SU-DHL-6 (cell line): ENCODE measurements around the gene TMEM240.

Experiments
- H2AFZ ChIP-seq: fragments of 200-600 bp; sonication (generic); 2 replicates; pipeline ENCODE4 v1.6.1; 2014; ENCODE audit warnings: low read depth, mild to moderate bottlenecking, moderate library complexity, mixed read lengths, antibody characterized with exemption, low read length; ENCODE audit not compliant: severe bottlenecking
- H3F3A ChIP-seq: fragments of 200-600 bp; shearing (Covaris generic); 2 replicates; pipeline ENCODE4 v1.6.0; 2016; ENCODE audit warnings: antibody characterized with exemption, mild to moderate bottlenecking; ENCODE audit not compliant: insufficient read depth
- H3K27ac ChIP-seq: fragments of 200-600 bp; sonication (generic); 2 replicates; pipeline ENCODE4 v1.5.1; 2016; ENCODE audit warnings: low read depth, mild to moderate bottlenecking, low read length, moderate library complexity, mixed read lengths
- H3K27me3 ChIP-seq: fragments of 200-600 bp; sonication (generic), shearing (Covaris generic); 2 replicates; pipeline ENCODE4 v1.6.0; 2014; ENCODE audit warnings: mild to moderate bottlenecking, low read length
- H3K36me3 ChIP-seq: fragments of 200-600 bp; sonication (generic); 2 replicates; pipeline ENCODE4 v1.6.1; 2014; ENCODE audit warnings: mild to moderate bottlenecking, low read length, mixed read lengths
- H3K4me2 ChIP-seq: fragments of 300-600, 200-600 bp; shearing (Covaris generic), sonication (generic); 2 replicates; pipeline ENCODE4 v1.6.0; 2014; ENCODE audit warnings: low read length, low read depth, mild to moderate bottlenecking; ENCODE audit not compliant: poor library complexity, severe bottlenecking
- H3K4me3 ChIP-seq: fragments of 200-600 bp; sonication (generic); 2 replicates; pipeline ENCODE4 v1.5.1; 2014; ENCODE audit warnings: antibody characterized with exemption, low read length, mild to moderate bottlenecking, mixed read lengths; ENCODE audit not compliant: insufficient read depth, poor library complexity, severe bottlenecking
- H3K79me2 ChIP-seq: fragments of 200-600 bp; sonication (generic); 2 replicates; pipeline ENCODE4 v1.6.1; 2014; ENCODE audit warnings: mild to moderate bottlenecking, low read length, moderate library complexity; ENCODE audit not compliant: insufficient read depth
- H3K9ac ChIP-seq: fragments of 200-600 bp; sonication (generic); 2 replicates; pipeline ENCODE4 v1.7.0; 2014; ENCODE audit warnings: mild to moderate bottlenecking, low read length
- H3K9me2 ChIP-seq: fragments of 200-600 bp; sonication (generic); replicated peaks from 2 replicates; pipeline ENCODE4 v1.6.1; 2014; ENCODE audit warnings: low read length; ENCODE audit not compliant: insufficient read depth
- H3K9me3 ChIP-seq: fragments of 200-600 bp; sonication (generic); 2 replicates; pipeline ENCODE4 v1.6.1; 2014; ENCODE audit warnings: low read length, mixed read lengths; ENCODE audit not compliant: insufficient read depth
- H4K20me1 ChIP-seq: fragments of 200-600 bp; sonication (generic); 2 replicates; pipeline ENCODE4 v1.6.1; 2014; ENCODE audit warnings: low read depth, mild to moderate bottlenecking, antibody characterized with exemption, low read length, moderate library complexity, mixed read lengths
- EZH2phosphoT487 ChIP-seq: fragments of 200-600 bp; sonication (generic), shearing (Covaris generic); conservative IDR thresholded peaks from 2 replicates; pipeline ENCODE4 v1.6.1; 2018; ENCODE audit warnings: mild to moderate bottlenecking, antibody characterized with exemption, low read length, moderate library complexity, mixed read lengths
- TF ChIP-seq, protein P1 (sequence below): fragments of 200-600 bp; sonication (generic); IDR thresholded peaks from one replicate; pipeline ENCODE4 v1.5.1; 2017; ENCODE audit warnings: antibody characterized with exemption, mild to moderate bottlenecking, low read length, moderate library complexity; ENCODE audit not compliant: insufficient read depth, poor library complexity, severe bottlenecking

Gene TMEM240

DNA sequence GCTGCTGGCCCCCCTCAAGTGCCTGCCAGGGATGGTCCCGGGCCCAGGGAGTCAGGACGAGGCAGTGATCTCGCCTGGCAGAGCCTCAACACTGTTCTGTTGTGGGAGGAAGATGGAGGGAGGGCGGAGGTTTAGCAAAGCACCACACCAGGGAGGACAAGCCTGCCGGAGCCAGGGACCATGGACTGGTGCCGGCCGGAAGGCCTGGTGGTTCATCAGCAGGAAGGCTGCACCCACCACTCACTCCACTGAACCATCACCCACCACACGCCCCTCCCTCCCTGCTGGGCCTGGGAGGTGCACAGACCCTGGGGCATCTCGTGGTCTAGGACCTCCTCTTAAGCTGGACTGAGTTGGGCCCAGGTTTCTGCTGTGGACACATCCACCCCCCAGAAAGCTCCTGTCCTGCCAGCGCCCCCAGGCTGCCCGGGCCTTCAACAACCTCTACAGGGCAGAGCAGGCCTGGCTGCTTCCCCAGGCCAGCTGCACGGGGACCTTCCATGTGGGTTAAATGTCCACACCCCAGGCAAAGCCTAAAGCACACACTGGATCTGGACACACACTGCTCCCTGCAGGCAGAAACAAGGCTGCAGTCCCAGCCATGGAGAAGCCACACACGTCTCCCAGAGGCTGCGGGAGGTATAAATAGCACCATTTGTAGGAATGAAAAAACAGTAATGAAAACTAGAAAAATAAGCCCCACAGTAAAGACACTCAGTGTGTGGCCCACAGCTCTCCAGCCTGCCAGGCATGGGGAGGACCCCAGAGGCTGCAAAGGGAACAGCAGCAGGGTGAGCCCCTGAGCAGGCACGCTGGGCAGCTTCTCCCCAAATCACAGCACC is 10.4 kb upstream of the TMEM240 start:
- no peaks in the 10 kb centered on the region for H3K9me3 ChIP-seq
- no peak overlapping the region for H3K4me3 ChIP-seq
- no peak overlapping the region for H3K9ac ChIP-seq
- no peak overlapping the region for H3K27ac ChIP-seq
- no peak overlapping the region for H2AFZ ChIP-seq
- no peaks in the 10 kb centered on the region for H3K27me3 ChIP-seq
- H3K4me2 ChIP-seq, result no peak overlapping the region
- no peaks in the 10 kb centered on the region for H3K36me3 ChIP-seq
- no peaks in the 10 kb centered on the region for H3F3A ChIP-seq
- no peak for TF ChIP-seq EZH2phosphoT487
- TF ChIP-seq, protein P1, sequence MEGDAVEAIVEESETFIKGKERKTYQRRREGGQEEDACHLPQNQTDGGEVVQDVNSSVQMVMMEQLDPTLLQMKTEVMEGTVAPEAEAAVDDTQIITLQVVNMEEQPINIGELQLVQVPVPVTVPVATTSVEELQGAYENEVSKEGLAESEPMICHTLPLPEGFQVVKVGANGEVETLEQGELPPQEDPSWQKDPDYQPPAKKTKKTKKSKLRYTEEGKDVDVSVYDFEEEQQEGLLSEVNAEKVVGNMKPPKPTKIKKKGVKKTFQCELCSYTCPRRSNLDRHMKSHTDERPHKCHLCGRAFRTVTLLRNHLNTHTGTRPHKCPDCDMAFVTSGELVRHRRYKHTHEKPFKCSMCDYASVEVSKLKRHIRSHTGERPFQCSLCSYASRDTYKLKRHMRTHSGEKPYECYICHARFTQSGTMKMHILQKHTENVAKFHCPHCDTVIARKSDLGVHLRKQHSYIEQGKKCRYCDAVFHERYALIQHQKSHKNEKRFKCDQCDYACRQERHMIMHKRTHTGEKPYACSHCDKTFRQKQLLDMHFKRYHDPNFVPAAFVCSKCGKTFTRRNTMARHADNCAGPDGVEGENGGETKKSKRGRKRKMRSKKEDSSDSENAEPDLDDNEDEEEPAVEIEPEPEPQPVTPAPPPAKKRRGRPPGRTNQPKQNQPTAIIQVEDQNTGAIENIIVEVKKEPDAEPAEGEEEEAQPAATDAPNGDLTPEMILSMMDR, result no peak
- H3K9me2 ChIP-seq, result no peaks in the 10 kb centered on the region
- H3K79me2 ChIP-seq, result no peaks in the 10 kb centered on the region; the same call in 1 of the 2 replicates
- no peaks in the 10 kb centered on the region for H4K20me1 ChIP-seq

DNA sequence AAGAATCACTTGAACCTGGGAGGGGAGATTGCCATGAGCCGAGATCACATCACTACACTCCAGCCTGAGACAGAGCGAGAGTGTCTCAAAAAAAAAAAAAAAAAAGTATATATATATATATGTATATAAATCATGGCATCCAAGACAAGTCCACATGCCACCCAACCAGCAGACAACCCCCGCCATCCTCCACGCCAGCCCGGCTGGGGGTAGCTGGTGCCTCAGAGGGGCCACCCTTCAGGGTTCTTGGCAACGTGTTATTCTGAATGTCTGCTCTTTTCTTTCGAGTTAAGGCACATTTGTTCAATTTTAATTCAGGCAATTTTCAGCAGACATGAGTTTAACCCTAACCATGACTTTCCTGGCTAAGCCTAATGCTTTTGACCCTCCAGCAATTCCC is 9.7 kb upstream of the TMEM240 start:
- Histone ChIP-seq H3K9me3 (no peaks in the 10 kb centered on the region), H4K20me1 (no peaks in the 10 kb centered on the region), H3K4me3 (no peak overlapping the region), H3K9me2 (no peaks in the 10 kb centered on the region), H3K79me2 (no peaks in the 10 kb centered on the region; the same call in 1 of the 2 replicates), H3K27ac (no peak overlapping the region), H3K4me2 (no peak overlapping the region), H3F3A (no peaks in the 10 kb centered on the region), H3K27me3 (no peaks in the 10 kb centered on the region), H3K9ac (no peak overlapping the region), H3K36me3 (no peaks in the 10 kb centered on the region), H2AFZ (no peak overlapping the region)
- TF ChIP-seq, protein P1, result no peak
- TF ChIP-seq EZH2phosphoT487, result no peak

DNA sequence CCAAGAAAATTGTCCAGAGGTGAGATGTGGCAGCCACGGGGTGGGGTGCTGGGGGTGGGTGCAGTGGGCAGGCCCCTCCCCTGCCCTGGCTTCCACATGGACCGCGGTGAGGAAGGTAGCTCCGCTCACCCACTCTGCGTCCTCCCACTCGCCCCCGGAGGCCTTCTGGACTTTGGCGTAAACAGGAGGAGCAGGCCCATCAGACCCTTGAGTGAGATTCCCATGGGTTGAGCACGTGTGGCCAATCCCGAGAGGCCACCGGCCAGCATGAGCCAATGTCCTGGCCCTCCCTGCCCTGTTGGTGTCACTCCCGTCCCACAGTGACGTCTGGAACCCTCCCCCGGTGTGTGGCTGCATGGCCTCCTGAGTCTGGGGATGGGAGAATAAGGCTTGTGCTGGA is 8.2 kb upstream of the TMEM240 start:
- Histone ChIP-seq H3K9me2 (no peaks in the 10 kb centered on the region), H3K36me3 (no peaks in the 10 kb centered on the region), H3K27me3 (no peaks in the 10 kb centered on the region), H3F3A (no peaks in the 10 kb centered on the region), H3K9ac (no peak overlapping the region), H4K20me1 (no peaks in the 10 kb centered on the region), H3K4me2 (no peak overlapping the region), H3K27ac (no peak overlapping the region), H3K4me3 (no peak overlapping the region), H2AFZ (no peak overlapping the region), H3K9me3 (no peaks in the 10 kb centered on the region), H3K79me2 (no peaks in the 10 kb centered on the region; the same call in 1 of the 2 replicates)
- TF ChIP-seq, protein P1, result no peak
- no peak for TF ChIP-seq EZH2phosphoT487
